GM12892 (cell line): ENCODE results near the gene SMG6.

Experiments used
- POLR2A ChIP-seq: IDR thresholded peaks from 2 replicates; pipeline ENCODE4 v1.6.1; 2011; ENCODE audit warnings: low read depth, low read length, control low read depth
- POLR2AphosphoS5 ChIP-seq: IDR thresholded peaks from 2 replicates; pipeline ENCODE4 v1.6.1; 2011; ENCODE audit warnings: low read depth, low read length, control low read depth

- TF ChIP-seq POLR2AphosphoS5 (no peak), POLR2A (no peak)
These were observed 33.4 kb upstream of the SMG6 start, which contains the start of gene SGSM2 for GRCh38 chr17:2336852-2337543.
